Measurements from ENCODE around the gene BCAN.

BCAN gene

DNA sequence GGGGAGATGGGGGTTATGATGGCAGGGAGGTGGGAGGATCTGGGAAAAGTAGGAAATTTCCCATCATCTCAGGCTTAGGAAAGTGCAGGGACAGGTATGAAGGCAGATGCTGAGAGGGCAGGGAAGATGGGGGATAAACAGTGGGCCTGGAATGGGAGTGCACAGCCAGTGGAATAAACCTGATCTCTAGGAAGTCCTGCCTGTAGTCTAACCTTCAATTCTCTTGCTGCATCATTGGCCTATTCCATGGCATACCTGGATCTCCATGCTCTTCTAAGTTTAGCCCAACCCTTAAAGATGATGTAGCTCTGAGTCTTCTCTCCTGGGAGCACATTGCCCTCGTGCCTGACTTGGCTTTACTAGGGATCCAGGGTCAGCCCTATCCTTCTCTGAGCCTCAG is 2.7 kb downstream of the BCAN start:
- DNase-seq = no peak

DNA sequence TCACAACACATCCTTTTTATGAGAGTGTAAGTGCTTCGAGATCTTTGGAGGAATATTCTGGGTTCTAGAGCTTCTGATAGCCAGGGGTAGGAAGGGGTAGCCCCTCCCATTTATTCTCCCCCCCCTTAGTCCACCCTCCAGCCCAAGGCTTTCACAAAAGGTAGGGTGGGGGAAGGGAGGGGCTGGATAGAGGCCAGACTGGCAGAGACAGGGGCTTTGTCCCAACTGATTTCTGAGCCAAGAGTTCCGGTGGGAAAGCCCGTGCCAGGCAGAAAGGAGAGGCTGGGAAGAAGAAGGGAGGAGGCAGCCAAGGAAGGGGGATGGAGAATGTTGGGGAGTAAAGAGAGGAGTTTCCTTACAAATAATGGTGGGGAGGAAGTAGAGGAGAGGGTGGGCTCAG is 3.1 kb downstream of the BCAN start:
- DNase-seq = no peak

DNA sequence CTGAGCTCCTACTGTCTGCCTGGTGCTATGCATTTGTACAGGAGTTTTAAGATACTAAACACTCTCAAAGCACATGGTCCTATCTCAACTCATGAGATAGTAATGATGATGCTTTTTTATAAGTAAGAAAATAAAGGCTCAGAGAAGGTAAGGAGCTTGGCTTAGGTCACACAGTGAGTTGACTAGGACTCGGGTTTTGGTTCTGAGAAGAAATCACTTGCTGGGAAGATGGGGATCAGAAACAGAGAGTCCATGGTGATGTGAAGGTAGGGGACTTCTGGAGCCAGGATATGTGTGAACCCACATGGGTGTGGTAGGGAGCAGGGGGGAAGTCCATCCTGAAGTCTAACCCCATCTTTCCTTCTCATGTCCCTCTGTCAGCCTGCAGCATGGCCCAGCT is 3.7 kb downstream of the BCAN start:
- DNase-seq = no peak

DNA sequence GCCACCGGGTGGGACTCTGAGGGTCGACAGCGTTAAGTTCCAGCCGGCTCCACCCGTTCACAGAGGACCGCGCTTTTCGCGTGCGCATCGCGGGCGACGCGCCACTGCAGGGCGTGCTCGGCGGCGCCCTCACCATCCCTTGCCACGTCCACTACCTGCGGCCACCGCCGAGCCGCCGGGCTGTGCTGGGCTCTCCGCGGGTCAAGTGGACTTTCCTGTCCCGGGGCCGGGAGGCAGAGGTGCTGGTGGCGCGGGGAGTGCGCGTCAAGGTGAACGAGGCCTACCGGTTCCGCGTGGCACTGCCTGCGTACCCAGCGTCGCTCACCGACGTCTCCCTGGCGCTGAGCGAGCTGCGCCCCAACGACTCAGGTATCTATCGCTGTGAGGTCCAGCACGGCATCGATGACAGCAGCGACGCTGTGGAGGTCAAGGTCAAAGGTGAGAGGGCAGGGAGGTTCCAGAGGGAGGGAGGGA is 4.9 kb downstream of the BCAN start:
- DNase-seq = no peak

DNA sequence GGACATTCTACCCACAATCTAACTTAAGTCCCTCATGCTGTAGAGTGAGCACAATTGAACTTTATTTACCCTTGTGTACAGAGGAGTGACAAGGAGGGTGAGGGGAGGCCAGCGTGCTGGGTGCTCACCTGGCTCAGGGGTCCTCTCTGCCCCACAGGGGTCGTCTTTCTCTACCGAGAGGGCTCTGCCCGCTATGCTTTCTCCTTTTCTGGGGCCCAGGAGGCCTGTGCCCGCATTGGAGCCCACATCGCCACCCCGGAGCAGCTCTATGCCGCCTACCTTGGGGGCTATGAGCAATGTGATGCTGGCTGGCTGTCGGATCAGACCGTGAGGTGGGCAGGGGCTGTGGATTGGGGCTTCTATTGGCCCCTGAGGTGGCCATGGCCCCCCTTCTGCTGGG is 5.4 kb downstream of the BCAN start:
- no peak for DNase-seq

DNA sequence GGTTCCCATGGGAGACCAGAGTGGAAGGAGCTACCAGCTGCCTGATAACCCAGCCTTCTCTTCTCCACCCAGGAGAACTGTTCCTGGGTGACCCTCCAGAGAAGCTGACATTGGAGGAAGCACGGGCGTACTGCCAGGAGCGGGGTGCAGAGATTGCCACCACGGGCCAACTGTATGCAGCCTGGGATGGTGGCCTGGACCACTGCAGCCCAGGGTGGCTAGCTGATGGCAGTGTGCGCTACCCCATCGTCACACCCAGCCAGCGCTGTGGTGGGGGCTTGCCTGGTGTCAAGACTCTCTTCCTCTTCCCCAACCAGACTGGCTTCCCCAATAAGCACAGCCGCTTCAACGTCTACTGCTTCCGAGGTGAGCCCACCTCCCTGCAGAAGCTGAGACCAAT is 6.6 kb downstream of the BCAN start:
- no peak for DNase-seq

DNA sequence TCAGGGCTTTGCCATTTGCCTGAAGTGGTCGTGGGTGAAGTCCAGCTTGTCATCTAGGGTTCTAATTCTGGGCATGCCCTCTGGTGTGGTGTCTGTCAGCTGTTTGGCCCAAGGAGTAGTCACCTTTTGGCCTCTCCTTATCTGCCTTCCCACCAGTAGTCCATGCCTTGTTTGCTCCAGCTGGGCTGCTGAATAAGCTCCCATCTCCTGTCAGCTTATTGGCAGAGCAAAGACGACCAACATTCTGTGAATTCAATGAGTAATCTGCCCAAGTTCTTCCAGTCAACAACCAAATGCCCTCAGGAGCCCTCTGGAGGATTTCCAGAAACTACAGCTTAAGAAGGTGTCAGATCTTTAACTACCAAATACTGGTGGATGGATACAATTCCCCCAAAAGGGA is 7.0 kb downstream of the BCAN start:
- no peak for DNase-seq

DNA sequence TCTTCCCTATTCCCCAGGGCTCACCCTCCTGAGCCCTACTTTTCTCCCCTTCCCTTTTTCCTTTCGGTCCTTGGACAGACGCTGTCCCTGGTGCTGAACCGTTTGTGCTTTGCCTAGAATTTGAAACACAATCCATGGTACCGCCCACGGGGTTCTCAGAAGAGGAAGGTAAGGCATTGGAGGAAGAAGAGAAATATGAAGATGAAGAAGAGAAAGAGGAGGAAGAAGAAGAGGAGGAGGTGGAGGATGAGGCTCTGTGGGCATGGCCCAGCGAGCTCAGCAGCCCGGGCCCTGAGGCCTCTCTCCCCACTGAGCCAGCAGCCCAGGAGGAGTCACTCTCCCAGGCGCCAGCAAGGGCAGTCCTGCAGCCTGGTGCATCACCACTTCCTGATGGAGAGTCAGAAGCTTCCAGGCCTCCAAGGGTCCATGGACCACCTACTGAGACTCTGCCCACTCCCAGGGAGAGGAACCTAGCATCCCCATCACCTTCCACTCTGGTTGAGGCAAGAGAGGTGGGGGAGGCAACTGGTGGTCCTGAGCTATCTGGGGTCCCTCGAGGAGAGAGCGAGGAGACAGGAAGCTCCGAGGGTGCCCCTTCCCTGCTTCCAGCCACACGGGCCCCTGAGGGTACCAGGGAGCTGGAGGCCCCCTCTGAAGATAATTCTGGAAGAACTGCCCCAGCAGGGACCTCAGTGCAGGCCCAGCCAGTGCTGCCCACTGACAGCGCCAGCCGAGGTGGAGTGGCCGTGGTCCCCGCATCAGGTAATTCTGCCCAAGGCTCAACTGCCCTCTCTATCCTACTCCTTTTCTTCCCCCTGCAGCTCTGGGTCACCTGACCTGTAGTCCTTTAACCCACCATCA is 10.4 kb downstream of the BCAN start:
- DNase-seq = peak; percentile 52 to 62

DNA sequence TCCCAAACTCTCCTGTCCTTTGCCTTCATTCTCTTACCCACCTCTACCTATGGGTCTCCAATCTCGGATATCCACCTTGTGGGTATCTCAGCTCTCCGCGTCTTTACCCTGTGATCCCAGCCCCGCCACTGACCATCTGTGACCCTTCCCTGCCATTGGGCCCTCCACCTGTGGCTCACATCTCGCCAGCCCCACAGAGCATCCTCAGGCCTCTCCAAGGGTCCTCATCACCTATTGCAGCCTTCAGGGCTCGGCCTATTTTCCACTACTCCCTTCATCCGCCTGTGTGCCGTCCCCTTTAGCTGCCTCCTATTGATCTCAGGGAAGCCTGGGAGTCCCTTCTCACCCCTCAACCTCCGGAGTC is 11.1 kb downstream of the BCAN start:
- DNase-seq = no peak

DNA sequence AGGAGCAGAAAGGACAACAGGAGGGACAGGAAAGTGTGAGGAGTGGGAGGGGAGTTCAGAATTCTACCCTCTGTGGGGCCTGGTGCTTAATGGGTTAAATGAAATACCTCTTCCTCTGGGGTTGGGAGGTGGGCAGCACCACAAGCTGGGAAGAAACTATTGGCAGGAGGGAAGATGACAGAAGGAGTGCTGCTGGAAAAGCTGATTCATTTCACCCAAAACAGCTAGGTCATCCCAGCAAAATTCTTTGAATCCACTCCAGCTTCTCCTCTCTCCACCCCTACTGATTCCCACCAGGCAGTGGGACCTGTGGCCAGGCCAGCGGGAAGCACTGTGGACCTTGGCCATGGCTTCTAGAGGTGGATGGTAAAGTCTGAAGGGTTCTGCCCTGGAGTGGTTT is 12.8 kb downstream of the BCAN start:
- no peak for DNase-seq

DNA sequence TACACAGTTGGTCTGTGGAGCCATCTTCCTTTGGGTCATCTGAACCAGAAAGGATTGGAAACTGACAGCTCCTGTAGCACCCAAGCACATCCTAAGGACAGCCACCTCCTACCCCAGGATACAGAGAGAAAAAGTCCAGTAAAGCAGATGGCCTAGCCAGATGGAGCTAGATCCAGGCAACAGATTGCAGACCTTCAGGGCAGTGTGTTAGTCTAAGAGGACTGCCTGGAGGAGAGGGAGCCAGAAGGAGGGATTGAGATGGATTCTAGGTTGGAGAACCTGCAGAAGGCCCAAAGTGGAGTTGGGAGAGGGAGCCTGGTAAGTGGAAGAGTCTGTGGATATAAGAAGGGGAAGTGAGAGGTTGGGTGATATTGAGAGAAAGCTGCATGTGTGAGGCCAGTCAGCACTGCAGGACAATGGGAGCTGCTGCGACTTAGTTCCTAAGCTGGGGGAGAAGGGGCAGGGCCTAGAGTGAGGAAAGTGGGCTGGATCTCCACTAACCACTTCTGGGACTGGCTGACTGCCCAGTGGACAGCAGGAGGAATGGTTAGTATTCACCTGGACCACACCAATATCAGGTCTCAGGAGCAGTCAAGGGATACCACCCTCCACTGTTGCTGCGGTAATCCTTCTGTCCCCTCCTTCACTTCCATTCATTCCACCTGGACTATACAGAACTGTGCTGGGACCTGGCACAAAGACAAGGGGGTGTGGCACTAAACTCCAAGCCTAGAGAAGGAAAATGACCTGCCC is 13.4 kb downstream of the BCAN start:
- peak in 1 of 2 donors; percentile 11 for DNase-seq

DNA sequence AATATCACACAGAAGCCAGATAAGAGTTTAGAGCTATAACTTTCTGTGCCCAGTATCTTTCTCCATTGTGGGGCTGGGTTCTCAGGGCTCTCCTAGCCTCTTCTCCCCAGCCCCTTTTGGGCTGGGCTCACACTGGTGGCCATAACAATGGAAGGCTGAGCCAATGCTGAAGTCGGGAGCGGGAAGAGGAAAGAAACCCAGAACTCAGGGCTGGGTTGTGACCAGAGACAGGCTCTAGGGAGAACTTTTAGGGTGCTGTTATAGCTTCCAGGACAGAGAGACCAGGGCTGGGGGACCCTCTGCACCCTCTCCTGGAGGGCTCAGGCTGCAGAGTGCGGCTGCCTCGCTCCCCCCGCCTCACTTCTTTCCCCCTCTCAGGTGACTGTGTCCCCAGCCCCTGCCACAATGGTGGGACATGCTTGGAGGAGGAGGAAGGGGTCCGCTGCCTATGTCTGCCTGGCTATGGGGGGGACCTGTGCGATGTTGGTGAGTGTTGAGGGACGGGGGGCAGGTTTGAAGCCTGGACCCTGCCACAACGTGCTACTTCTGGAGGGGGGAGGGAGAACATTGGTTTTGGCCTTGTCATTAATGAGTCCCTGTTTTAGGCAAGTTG is 14.1 kb downstream of the BCAN start:
- DNase-seq = no peak

DNA sequence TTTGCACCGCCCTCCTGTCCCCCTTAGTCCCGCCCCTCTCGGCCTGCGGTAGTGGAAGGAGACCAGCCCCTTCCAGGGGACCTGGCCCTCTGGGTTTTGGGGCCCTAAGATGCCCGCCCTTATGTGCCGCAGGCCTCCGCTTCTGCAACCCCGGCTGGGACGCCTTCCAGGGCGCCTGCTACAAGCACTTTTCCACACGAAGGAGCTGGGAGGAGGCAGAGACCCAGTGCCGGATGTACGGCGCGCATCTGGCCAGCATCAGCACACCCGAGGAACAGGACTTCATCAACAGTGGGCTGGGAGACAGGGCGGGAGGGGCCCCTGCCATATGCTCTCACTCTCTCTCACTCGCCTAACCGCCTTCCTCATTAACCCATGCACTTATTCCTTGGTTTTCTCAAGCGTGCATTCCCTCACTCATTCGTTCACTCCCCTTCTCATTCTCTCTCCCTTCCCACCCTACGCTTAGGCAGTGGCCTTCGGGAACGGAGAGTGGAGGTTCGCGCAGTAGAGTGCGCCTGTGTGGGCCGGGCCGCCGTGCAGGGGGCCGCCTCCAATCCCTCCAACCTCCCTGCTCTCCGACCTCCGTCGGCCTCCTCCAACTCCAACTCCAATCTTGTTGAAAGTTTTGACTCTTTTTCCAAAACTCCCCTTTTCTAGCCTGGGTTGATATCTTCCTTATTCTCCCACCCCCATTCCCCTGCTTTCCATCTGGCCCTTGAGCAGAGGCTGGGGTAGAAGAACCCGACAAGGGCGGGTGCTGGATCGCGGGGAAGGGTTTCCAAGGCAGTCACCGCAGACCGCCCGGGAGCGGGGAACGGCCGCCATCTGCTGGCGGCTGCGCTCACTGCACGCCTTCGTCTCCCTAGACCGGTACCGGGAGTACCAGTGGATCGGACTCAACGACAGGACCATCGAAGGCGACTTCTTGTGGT is 15.2 kb downstream of the BCAN start:
- DNase-seq = peak; percentile 53 to 63

DNA sequence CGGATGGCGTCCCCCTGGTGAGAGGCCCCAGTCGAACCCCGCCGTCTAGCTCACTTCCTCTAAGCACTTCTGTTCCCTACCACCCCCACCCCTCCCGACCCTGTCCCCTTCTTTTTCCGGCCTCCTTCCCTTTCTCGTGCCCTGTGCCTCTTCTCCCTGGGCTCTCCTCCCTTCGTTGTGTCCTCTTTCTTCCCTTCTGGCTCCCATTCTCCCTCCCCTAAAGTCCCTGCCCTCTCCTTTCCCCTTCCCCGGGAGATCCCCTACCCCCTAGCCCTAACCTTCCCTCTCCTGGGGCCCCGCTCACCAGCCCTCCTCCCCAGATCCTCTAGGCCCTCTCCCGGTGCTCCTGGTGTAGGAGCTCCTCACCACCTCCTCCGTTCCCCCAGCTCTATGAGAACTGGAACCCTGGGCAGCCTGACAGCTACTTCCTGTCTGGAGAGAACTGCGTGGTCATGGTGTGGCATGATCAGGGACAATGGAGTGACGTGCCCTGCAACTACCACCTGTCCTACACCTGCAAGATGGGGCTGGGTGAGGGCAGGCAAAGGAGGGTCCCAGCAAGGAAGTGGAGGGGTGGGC is 15.9 kb downstream of the BCAN start:
- DNase-seq = peak in 1 of 2 donors; percentile 49

DNA sequence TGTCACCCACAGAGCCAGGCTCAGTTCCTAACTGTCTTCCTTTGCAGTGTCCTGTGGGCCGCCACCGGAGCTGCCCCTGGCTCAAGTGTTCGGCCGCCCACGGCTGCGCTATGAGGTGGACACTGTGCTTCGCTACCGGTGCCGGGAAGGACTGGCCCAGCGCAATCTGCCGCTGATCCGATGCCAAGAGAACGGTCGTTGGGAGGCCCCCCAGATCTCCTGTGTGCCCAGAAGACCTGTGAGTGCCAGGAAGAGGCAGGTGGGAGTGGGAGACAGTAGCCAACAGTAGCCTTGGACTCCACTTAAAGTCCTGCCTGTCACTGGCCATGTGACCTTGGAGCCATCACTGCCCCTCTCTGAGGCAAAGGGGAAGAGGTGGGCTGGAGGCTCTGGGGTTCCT is 16.6 kb downstream of the BCAN start:
- DNase-seq = peak in 1 of 2 donors; percentile 36

DNA sequence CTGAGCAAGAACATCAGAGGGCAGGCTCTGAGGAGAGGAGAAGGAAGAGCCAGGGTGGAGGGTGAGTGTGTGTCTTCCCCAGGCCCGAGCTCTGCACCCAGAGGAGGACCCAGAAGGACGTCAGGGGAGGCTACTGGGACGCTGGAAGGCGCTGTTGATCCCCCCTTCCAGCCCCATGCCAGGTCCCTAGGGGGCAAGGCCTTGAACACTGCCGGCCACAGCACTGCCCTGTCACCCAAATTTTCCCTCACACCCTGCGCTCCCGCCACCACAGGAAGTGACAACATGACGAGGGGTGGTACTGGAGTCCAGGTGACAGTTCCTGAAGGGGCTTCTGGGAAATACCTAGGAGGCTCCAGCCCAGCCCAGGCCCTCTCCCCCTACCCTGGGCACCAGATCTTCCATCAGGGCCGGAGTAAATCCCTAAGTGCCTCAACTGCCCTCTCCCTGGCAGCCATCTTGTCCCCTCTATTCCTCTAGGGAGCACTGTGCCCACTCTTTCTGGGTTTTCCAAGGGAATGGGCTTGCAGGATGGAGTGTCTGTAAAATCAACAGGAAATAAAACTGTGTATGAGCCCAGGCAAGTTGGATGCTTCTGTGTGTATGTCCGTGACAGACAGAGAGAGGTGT is 17.1 kb downstream of the BCAN start:
- DNase-seq = no peak

DNA sequence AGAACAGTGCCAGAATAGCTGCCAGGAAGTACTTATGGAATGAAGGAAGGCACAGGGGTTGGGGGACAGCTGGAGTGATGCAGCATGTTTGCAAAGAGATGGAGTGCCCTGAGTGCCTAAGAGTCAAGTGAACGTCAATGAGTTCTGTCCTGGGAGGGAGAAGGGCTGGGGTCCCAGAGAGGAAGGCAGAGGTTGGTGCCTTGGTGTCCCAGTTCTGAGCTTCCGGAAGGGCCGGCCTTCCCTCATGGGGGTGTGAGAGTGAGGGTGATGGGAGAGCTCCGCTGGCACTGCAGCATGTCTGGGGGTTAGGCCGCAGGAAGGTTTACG is 17.7 kb downstream of the BCAN start:
- DNase-seq = no peak

DNA sequence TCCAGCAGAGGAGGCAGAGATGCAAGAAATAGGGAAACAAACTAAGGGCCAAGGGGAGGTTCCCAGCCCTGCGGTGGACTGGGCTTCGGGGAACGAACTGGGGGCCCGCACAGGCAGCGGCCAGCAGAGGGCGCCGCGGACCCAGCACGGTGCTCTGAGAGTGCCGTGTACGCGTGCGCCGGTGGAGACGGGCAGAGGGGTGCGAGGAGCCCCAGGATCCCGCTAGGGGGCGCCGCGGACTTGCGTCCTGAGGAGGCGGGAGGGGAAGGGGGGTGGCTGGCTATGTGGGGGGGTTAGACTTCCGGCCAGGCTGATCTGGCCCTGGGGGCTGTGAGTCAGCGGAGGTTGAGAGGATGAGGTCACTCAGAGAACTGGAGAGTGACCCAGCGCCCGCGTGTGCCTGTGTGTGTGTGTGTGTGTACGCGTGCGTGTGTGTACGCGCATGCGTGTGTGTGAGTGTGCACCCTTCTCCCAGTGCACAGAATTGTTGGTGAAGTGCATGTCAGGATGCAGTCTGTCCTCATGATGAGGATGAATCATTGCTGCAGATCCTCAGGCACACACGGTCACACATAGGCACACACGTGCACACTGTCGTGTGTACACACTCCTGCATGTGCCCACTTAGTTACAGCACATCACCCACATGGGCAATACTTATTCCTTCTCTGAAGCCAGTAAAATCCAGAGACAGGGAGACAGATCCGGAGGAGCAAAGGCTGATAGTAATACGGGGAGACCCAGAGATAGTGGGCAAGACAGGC is 18.3 kb downstream of the BCAN start:
- peak; percentile 93 to 95 for DNase-seq

DNA sequence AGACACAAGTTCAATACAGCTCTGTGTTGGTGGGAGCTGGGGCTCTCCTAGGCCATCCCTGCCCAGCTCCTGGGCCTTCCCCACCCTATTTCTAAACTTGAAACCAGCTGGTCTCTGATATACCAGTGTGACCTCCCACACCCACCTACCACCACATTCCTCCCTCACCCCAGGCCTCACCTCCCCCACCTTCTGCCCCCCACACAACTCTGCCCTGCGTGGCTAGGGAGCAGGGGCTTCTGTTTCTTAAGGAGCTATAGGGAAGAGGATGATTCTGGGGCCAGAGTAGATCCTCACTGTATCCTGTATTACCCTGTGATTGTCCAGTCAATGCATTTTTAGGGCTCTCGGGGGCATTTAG is 18.8 kb downstream of the BCAN start:
- no peak for DNase-seq

DNA sequence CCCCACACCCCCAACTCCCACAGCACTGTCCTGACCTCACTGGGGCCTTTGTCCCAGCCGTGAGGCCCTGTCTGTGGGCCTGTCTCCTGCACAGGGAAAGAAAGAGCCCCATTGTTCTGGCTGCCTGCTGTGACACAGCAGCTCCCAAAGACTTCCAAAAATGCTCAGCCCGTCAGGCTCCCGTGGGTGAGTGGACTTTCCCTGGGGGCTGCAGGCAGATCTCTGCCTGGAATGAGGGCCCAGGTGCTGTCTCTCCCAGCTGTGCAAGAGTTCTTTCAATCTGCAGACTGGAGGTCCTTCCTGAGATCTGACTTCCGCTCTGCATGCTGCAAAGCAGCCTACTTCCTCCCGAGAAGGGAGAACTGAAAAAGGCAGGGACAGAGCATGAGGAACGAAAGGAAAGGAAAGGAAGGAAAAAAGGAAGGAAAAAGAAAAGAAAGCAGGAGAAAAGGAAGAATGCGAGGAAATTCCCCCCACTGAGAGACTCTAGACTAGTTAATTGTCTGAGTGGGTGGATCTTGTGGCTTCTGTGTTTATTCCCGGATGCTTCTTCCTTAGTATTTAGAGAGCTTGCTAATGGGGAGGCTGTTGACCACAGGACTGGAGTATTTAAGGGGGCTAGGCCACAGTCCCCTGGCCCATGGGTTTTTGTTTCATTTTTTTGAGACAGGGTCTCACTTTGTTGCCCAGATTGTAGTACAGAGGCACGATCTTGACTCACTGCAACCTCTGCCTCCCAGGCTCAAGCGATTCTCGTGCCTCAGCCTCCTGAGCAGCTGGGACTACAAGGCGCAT is 20.3 kb downstream of the BCAN start:
- peak; percentile 41 to 65 for DNase-seq

DNA sequence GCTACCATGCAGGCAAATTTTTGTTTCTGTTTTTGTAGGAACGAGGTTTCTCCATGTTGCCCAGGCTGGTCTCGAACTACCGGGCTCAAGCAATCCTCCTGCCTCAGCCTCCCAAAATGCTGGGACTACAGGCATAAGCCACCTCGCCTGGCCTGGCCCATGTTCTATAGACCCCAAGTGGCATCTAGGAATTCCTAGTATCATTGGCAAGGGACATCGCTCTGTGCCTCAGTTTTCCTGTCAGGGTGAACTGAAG is 20.8 kb downstream of the BCAN start:
- no peak for DNase-seq
